AG10803 (cell line): Measurements from ENCODE around the gene PTPRM.

ENCODE experiments used
- DNase-seq: peaks from one replicate; pipeline ENCODE4 v3.0.0; 2010; ENCODE audit warnings: low read depth
- H3K4me3 ChIP-seq: 2 replicates; pipeline ENCODE4 v1.5.1; 2011; ENCODE audit warnings: mild to moderate bottlenecking, low read length, control low read depth
- TF ChIP-seq, protein P1 (sequence below): conservative IDR thresholded peaks from 2 replicates; pipeline ENCODE4 v1.5.1; 2011; ENCODE audit warnings: mild to moderate bottlenecking, low read length, control low read depth, inconsistent platforms

Gene PTPRM

DNA sequence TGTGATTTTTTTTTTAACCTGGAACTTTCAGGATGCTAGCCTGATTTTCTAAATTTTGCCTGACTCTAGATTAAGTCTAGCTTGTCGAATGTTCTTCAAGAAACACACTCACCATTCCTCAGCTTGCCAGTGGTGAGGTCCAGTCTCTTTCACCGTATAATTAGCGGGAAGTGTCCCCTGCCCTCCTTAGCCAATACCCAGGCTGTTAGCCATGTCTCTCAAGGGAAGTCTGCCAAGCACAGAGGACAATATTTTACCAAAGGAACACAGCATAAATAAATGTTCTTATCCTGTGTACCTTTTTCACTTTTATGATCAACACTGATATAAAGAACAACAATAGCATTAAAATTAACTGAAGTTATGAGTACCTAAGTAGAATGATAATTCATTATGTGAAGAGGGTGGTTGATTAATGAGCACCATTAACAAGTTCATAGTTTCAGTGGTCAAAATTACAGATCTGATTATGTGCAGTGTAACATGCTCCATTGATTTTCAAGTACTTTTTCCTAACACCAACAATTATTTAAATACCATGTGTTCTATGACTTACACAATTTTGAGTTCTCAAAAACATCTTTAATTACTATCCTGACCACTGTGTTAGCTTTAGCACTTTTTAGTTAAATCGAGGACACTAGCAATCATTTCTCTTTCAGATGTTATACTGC lies 596.3 kb downstream of the PTPRM start:
- H3K4me3 ChIP-seq = no peak overlapping the region
- no peak for DNase-seq
- TF ChIP-seq, protein P1, sequence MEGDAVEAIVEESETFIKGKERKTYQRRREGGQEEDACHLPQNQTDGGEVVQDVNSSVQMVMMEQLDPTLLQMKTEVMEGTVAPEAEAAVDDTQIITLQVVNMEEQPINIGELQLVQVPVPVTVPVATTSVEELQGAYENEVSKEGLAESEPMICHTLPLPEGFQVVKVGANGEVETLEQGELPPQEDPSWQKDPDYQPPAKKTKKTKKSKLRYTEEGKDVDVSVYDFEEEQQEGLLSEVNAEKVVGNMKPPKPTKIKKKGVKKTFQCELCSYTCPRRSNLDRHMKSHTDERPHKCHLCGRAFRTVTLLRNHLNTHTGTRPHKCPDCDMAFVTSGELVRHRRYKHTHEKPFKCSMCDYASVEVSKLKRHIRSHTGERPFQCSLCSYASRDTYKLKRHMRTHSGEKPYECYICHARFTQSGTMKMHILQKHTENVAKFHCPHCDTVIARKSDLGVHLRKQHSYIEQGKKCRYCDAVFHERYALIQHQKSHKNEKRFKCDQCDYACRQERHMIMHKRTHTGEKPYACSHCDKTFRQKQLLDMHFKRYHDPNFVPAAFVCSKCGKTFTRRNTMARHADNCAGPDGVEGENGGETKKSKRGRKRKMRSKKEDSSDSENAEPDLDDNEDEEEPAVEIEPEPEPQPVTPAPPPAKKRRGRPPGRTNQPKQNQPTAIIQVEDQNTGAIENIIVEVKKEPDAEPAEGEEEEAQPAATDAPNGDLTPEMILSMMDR = no peak

DNA sequence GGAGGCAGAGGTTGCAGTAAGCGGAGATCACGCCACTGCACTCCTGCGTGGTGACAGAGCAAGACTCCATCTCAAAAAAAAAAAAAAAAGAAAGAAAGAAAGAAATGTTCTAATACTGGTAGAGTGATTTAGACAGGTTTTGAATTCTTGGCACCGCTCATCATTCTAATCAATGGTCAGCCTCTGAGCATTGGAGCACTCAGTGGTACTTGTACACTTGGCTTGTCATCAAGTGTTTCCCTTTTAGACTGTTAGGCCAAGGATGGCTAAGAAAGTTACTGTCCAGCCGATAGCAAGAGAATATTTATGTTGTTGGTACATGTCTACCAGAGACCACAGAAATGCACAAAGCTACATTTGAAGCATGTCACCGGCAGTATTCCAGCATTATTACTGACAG lies 598.0 kb downstream of the PTPRM start:
- no peak overlapping the region for H3K4me3 ChIP-seq
- TF ChIP-seq, protein P1 = no peak
- no peak for DNase-seq

DNA sequence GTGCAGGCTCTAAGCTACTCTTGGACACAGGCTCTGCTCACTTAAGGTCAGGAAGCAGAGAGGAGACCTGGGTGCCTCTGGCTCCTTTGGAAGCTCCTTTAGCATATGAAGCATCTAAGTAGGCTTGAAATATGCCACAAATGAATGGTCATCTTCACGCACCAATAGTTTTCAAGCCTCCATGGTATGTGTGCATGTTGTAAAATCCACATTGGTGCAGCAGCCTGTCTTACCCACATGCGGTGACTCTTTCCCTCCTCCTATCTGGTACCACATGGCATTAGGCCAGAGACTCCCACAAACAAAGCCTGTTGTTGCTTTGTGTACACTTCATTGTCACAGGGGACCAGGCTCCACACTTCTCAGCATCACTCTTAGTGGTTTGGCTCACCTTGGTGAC lies 599.9 kb downstream of the PTPRM start:
- TF ChIP-seq, protein P1 = no peak
- no peak for DNase-seq
- no peak overlapping the region for H3K4me3 ChIP-seq

DNA sequence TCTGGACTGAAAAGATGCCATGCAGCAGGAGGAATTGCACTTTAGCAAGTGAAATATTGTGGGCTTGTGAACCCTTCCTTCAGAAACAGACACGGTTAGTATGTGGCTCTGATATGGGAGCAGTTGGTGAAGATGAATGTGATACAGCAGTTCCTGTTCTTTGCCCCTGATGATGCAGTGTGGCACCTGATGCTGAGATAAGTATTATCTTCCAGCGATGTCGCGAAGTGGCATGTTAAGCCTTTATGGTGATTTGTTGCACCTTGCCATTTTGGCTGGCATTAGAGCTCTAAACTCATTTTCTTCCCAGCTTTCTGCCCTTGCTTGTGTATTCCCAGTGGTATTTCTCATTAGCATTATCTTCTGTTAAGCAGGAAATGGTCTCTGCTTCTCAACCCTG lies 600.6 kb downstream of the PTPRM start:
- no peak for DNase-seq
- H3K4me3 ChIP-seq = no peak overlapping the region
- TF ChIP-seq, protein P1 = no peak

DNA sequence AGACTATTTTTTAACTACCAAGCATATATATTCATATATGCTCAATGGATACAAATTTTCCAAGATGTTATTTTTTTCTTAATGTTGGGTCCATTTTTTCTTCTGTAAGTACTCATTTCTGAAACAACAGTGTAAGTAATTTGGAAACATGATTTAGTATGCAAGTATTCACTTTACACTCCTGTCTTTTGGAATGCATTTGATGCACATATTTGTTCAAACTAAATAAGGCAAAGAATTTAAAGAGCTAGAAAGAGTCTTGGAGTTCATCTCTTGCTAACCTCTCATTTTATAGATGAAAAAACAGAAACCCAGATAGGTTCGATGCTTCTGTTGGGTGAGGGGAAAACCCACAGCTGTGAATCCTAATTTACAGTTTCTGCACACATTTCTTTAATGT lies 602.6 kb downstream of the PTPRM start:
- TF ChIP-seq, protein P1 = no peak

DNA sequence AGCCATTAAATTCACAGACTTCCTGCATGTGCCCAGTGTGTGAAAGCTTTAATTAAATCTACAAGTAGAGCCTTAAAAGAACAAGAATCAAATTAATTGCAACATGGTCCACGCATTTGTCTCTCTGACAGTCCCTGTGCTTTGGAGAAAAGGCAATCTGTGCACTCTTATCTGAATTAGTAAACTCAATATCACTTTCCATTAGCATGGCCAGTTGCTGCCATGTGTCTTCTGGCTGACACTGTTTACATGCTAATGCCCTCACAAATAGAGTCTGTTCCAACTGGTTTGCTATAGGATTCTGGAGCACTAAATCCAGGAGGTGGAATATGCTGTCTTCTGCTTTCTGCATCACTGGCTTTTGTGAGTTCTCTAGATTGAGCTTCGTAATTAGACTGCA lies 607.7 kb downstream of the PTPRM start:
- TF ChIP-seq, protein P1 = no peak
- no peak overlapping the region for H3K4me3 ChIP-seq
- DNase-seq = no peak

More for the DNA sequence above, 602.6 kb downstream of the PTPRM start:
- no peak overlapping the region for H3K4me3 ChIP-seq
- no peak for DNase-seq

DNA sequence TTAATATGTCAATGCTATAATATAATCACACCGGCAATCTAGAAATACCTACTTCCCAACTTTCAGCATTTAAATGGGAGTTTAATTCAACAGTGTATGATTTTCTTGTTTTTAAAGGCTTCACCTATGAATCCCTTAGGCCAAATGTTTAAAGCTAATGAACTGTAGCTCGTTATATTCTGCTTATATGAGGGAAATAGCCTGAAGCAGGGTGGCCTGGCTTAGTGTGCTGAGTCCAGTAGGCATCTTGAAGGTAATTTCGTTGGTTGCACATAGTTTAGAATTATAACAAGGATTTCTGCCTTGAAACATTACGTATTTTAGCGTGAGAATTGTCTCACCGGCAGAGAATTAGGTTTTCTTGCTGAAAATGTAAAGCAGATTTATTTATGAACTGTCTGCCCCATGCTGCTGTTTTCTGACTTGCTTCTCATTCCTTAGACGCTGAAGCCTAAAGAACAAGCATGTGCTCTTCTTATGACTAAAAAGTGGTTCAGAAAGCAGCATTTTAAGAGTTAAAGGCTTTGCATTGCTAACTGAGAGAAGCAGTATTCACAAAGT lies 608.5 kb downstream of the PTPRM start:
- TF ChIP-seq, protein P1 = no peak
- H3K4me3 ChIP-seq = no peak overlapping the region
- DNase-seq = no peak
